GM08714 (cell line): ENCODE data around the gene NOP16.
"Not testable (repeated sequence)": the region's sequence is repeated elsewhere in the genome, so short reads cannot be mapped to it uniquely, and the experiment has no call there.

Source experiments
- H3K4me3 ChIP-seq: fragments of 200-500 bp; sonication (Bioruptor generic); 2 replicates; pipeline ENCODE4 v1.5.1; 2014; ENCODE audit warnings: mild to moderate bottlenecking, low read length, inconsistent platforms
- ZNF274 ChIP-seq: IDR thresholded peaks from 2 replicates; pipeline ENCODE4 v1.6.1; 2012; ENCODE audit warnings: mild to moderate bottlenecking, low read depth, low read length

Gene NOP16

GRCh38 chr5:176415240-176415951, 27.0 kb upstream of the NOP16 start:
- no peak for TF ChIP-seq ZNF274
- H3K4me3 ChIP-seq, result peak overlapping the region; percentile 81

- no peak overlapping the region for H3K4me3 ChIP-seq
These were observed 26.3 kb upstream of the NOP16 start for GRCh38 chr5:176414704-176415103.

GRCh38 chr5:176413709-176414191, 25.4 kb upstream of the NOP16 start:
- no peak overlapping the region for H3K4me3 ChIP-seq
- no peak for TF ChIP-seq ZNF274

More at GRCh38 chr5:176414704-176415103, 26.3 kb upstream of the NOP16 start:
- no peak for TF ChIP-seq ZNF274

GRCh38 chr5:176413255-176413565, 24.8 kb upstream of the NOP16 start:
- no peak for TF ChIP-seq ZNF274
- H3K4me3 ChIP-seq, result no peak overlapping the region

GRCh38 chr5:176412517-176413254, 24.3 kb upstream of the NOP16 start:
- no peak overlapping the region for H3K4me3 ChIP-seq
- TF ChIP-seq ZNF274, result no peak

GRCh38 chr5:176410486-176411180, 22.2 kb upstream of the NOP16 start:
- H3K4me3 ChIP-seq, result no peak overlapping the region
- no peak for TF ChIP-seq ZNF274

GRCh38 chr5:176409765-176410164, 21.4 kb upstream of the NOP16 start:
- TF ChIP-seq ZNF274, result no peak
- H3K4me3 ChIP-seq, result no peak overlapping the region

- no peak overlapping the region for H3K4me3 ChIP-seq
- no peak for TF ChIP-seq ZNF274
These were observed 20.2 kb upstream of the NOP16 start for GRCh38 chr5:176408590-176408989.

- H3K4me3 ChIP-seq, result not testable (repeated sequence)
These were observed 19.8 kb upstream of the NOP16 start for GRCh38 chr5:176408252-176408573.

GRCh38 chr5:176407456-176408251, 19.3 kb upstream of the NOP16 start:
- no peak for TF ChIP-seq ZNF274
- H3K4me3 ChIP-seq, result no peak overlapping the region

- no peak for TF ChIP-seq ZNF274
These were observed 18.1 kb upstream of the NOP16 start for GRCh38 chr5:176406436-176407052.

GRCh38 chr5:176405656-176406435, 17.4 kb upstream of the NOP16 start:
- TF ChIP-seq ZNF274, result no peak
- no peak overlapping the region for H3K4me3 ChIP-seq

More at GRCh38 chr5:176406436-176407052, 18.1 kb upstream of the NOP16 start:
- no peak overlapping the region for H3K4me3 ChIP-seq
